Prostate gland (tissue), 2 donors: ENCODE results near the gene OSBPL2. TPM values are rescaled to one million over a fixed set of nuclear protein-coding genes. Genes with fewer than 3 reads are reported as not detected.

Experiments used
- DNase-seq: peaks from one replicate; pipeline ENCODE4 v3.0.0-alpha.2; 2019; ENCODE audit warnings: low spot score
- H3K27ac ChIP-seq, 2 donors: fragments of 200-600 bp; sonication (generic); 2 replicates each; pipeline ENCODE4 v1.5.1; 2017 to 2019
- H3K27me3 ChIP-seq: fragments of 200-600 bp; sonication (generic); replicated peaks from 2 replicates; pipeline ENCODE4 v1.5.1; 2019; ENCODE audit not compliant: insufficient read depth
- H3K36me3 ChIP-seq, 2 donors: fragments of 200-600 bp; sonication (generic); 1 replicate in 1 of 2; 2 replicates in 1 of 2; pipeline versions ENCODE4 v1.5.1 to v1.8.1; 2017 to 2019
- H3K4me1 ChIP-seq: fragments of 200-600 bp; sonication (generic); replicated peaks from 2 replicates; pipeline ENCODE4 v1.5.1; 2019
- H3K4me3 ChIP-seq, 2 donors: fragments of 200-600 bp; sonication (generic); 2 replicates each; pipeline ENCODE4 v1.5.1; 2017 to 2019
- H3K9me3 ChIP-seq: fragments of 200-600 bp; sonication (generic); 2 replicates; pipeline ENCODE4 v1.5.1; 2017
- POLR2A ChIP-seq: fragments of 450-650 bp; IDR thresholded peaks from one replicate; pipeline ENCODE4 v1.6.1; 2016; ENCODE audit warnings: antibody characterized with exemption, mild to moderate bottlenecking
- POLR2AphosphoS5 ChIP-seq: sonication (generic); formaldehyde crosslinking; IDR thresholded peaks from one replicate; pipeline ENCODE4 v1.6.1; 2017; ENCODE audit warnings: antibody characterized with exemption
- whole genome bisulfite sequencing: methylation state at CpG from one replicate; pipeline ENCODE4 v1.1.5; 2018; 5-methylcytosine and 5-hydroxymethylcytosine counted together
- intact Hi-C: fragments of 100-400 bp; cut with DNase I; formaldehyde crosslinking; loops from one replicate; pipeline ENCODE4 v1.14.2; 2022
- total RNA-seq, 2 donors: library from RNA; depleted of rRNA; stranded (reverse); fragments of >200 nt; gene quantifications; one replicate each; pipeline ENCODE4 v1.1.0, GENCODE V29; 2016
- TF ChIP-seq, protein P1 (sequence below), 4 experiments: fragments of 200-600 bp in 2 of 4; fragments of 450-650 bp in 2 of 4; sonication (generic) in 2 of 4; IDR thresholded peaks; 1 replicate in 3 of 4; 2 replicates in 1 of 4; pipeline ENCODE4 v1.5.1; 2016 to 2019; ENCODE audit warnings: antibody characterized with exemption in 4 of 4, mild to moderate bottlenecking in 2 of 4, moderate library complexity in 2 of 4

The OSBPL2 gene
- total RNA-seq, 2 donors from 2014 or later, result 33.5 to 50.6 TPM

- Histone ChIP-seq H3K4me3 (no peak overlapping the region), H3K27me3 (no peaks in the 10 kb centered on the region), H3K4me1 (no peaks in the 10 kb centered on the region), H3K9me3 (no peaks in the 10 kb centered on the region), H3K27ac (no peak overlapping the region), H3K36me3 (peaks cover 0 to 5% of the 10 kb centered on the region in 2 donors)
- 97% methylated on average over 14 of the region's 14 CpGs for WGBS
- DNase-seq, result no peak
- intact Hi-C loops, result no loop called here
- TF ChIP-seq, protein P1, sequence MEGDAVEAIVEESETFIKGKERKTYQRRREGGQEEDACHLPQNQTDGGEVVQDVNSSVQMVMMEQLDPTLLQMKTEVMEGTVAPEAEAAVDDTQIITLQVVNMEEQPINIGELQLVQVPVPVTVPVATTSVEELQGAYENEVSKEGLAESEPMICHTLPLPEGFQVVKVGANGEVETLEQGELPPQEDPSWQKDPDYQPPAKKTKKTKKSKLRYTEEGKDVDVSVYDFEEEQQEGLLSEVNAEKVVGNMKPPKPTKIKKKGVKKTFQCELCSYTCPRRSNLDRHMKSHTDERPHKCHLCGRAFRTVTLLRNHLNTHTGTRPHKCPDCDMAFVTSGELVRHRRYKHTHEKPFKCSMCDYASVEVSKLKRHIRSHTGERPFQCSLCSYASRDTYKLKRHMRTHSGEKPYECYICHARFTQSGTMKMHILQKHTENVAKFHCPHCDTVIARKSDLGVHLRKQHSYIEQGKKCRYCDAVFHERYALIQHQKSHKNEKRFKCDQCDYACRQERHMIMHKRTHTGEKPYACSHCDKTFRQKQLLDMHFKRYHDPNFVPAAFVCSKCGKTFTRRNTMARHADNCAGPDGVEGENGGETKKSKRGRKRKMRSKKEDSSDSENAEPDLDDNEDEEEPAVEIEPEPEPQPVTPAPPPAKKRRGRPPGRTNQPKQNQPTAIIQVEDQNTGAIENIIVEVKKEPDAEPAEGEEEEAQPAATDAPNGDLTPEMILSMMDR (IDR thresholded peaks at IDR 0.05), result no peak
These were observed 25.1 kb downstream of the OSBPL2 start for GRCh38 chr20:62263396-62263795.

GRCh38 chr20:62265365-62265764 is 27.0 kb downstream of the OSBPL2 start:
- Histone ChIP-seq H3K36me3 (peaks cover 0 to 5% of the 10 kb centered on the region in 2 donors), H3K4me1 (no peaks in the 10 kb centered on the region), H3K27ac (no peak overlapping the region), H3K4me3 (no peak overlapping the region), H3K27me3 (no peaks in the 10 kb centered on the region), H3K9me3 (no peaks in the 10 kb centered on the region)
- 97% methylated on average over 1 of the region's 1 CpG for WGBS
- intact Hi-C loops, result no loop called here
- DNase-seq, result no peak
- no peak for TF ChIP-seq POLR2AphosphoS5
- TF ChIP-seq POLR2A, result no peak
- TF ChIP-seq, protein P1 (IDR thresholded peaks at IDR 0.05), result no peak

DNA sequence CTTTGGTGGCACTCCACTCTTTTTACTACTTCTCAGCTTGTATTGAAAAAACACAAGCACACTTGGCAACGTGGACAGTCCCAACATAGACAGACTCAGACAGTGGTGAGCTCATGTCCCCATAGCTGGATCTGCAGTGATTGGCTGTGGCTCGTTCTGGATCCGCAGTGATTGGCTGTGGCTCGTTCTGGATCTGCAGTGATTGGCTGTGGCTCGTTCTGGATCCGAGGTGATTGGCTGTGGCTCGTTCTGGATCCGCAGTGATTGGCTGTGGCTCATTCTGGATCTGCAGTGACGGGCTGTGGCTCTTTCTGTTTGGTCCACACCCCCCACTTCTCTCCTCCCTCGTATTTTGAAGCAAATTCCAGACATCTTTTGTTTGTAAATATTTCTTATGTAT is 28.0 kb downstream of the OSBPL2 start:
- H3K36me3 ChIP-seq, result peaks cover 0 to 5% of the 10 kb centered on the region in 2 donors
- no peaks in the 10 kb centered on the region for H3K27me3 ChIP-seq
- no peaks in the 10 kb centered on the region for H3K4me1 ChIP-seq
- WGBS, result 94% methylated on average over 10 of the region's 10 CpGs
- intact Hi-C loops, result no loop called here
- TF ChIP-seq, protein P1 (IDR thresholded peaks at IDR 0.05), result no peak
- TF ChIP-seq POLR2A (no peak), POLR2AphosphoS5 (no peak)
- H3K9me3 ChIP-seq, result no peaks in the 10 kb centered on the region
- H3K27ac ChIP-seq, result no peak overlapping the region
- H3K4me3 ChIP-seq, result no peak overlapping the region
- no peak for DNase-seq

- intact Hi-C loops, result no loop called here
These were observed 28.5 kb downstream of the OSBPL2 start for GRCh38 chr20:62266851-62267250.

DNA sequence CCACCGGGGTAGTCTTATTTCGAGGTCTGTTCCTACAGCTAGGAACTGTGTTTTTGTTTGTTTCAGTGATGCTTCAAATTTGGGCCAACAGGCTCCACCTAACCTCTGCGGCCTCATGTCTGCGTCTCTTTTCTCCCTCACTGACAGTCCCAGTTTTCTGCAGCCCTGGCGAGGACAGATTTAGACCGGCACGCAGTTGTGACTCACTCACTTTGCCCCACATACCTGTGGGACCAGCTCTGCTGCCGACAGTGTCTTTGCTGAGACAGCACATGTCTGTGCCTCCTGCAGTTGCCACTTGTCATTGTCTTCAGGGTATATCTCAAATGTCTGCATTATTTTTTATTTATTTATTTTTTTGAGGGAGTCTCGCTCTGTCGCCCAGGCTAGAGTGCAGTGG is 29.2 kb downstream of the OSBPL2 start:
- Histone ChIP-seq H3K36me3 (peaks cover 0 to 5% of the 10 kb centered on the region in 2 donors), H3K27ac (no peak overlapping the region), H3K4me1 (no peaks in the 10 kb centered on the region), H3K4me3 (no peak overlapping the region), H3K27me3 (no peaks in the 10 kb centered on the region), H3K9me3 (no peaks in the 10 kb centered on the region)
- 84% methylated on average over 10 of the region's 10 CpGs for WGBS
- intact Hi-C loops, result no loop called here
- no peak for TF ChIP-seq POLR2AphosphoS5
- TF ChIP-seq, protein P1 (IDR thresholded peaks at IDR 0.05), result no peak
- no peak for TF ChIP-seq POLR2A
- DNase-seq, result no peak

More at GRCh38 chr20:62266851-62267250, 28.5 kb downstream of the OSBPL2 start:
- Histone ChIP-seq H3K27ac (no peak overlapping the region), H3K4me3 (no peak overlapping the region), H3K9me3 (no peaks in the 10 kb centered on the region), H3K36me3 (peaks cover 0 to 5% of the 10 kb centered on the region in 2 donors), H3K4me1 (no peaks in the 10 kb centered on the region), H3K27me3 (no peaks in the 10 kb centered on the region)
- TF ChIP-seq, protein P1 (IDR thresholded peaks at IDR 0.05), result no peak
- WGBS, result 87% methylated on average over 13 of the region's 13 CpGs
- no peak for DNase-seq
